Activated CD4-positive, CD25-positive, alpha-beta regulatory T cell treated with anti-CD3 and anti-CD28 coated beads, Interleukin-2, amount 50 U/mL, for 24 hours (primary cell): Measurements from ENCODE around the gene NTM.
"Not testable (repeated sequence)": the region's sequence is repeated elsewhere in the genome, so short reads cannot be mapped to it uniquely, and the experiment has no call there.

Experiments
- ATAC-seq, 2 donors: fragments of 150-1000 bp; cut with Tn5 transposase; one replicate each; pipeline ENCODE4 v1.10.0; 2021; ENCODE audit warnings: mild to moderate bottlenecking in 1 of 2, moderate library complexity in 1 of 2

The NTM gene

GRCh38 chr11:131423688-131424087 lies 53.3 kb downstream of the NTM start:
- ATAC-seq: no peak

GRCh38 chr11:131424257-131424876 lies 54.0 kb downstream of the NTM start:
- ATAC-seq: not testable (repeated sequence)

- ATAC-seq: no peak
Observed at GRCh38 chr11:131425285-131425684, 54.9 kb downstream of the NTM start.

- ATAC-seq: no peak
Observed at GRCh38 chr11:131428853-131429252, 58.4 kb downstream of the NTM start.

DNA sequence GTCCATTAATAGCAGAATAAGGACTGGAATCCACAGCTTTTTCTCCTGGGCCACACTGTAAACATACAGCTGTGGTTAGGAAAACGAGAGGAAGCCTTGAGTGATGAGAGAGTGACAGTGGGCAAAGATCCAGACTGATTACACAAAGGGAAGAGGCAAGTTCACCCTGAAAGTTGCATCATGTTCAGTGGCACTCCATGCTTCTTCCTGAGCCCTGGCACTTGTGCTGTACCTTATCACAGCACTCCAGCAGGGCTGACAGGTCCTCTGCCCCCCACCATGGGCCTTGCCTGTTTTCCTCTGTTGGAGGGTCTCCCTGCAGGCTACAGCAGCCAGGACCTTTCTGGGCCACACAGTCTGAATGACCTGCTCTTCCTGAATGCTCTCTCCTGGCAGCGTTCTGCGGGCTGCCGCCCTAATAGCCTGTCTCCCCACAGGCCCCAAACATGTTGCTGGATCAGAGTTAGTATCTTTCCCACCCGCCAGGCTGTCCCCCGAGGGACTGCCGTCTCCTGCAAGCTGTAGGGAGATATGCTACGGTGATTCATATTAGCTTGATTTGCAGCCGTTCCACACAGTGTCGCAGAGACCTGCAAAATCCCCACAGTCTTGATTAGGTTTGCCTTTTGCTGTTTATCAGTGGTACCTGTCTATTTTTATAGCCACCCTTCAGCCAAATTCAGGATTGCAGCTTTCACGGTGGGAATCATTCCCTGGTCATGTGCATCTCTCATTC lies 60.2 kb downstream of the NTM start:
- no peak for ATAC-seq

DNA sequence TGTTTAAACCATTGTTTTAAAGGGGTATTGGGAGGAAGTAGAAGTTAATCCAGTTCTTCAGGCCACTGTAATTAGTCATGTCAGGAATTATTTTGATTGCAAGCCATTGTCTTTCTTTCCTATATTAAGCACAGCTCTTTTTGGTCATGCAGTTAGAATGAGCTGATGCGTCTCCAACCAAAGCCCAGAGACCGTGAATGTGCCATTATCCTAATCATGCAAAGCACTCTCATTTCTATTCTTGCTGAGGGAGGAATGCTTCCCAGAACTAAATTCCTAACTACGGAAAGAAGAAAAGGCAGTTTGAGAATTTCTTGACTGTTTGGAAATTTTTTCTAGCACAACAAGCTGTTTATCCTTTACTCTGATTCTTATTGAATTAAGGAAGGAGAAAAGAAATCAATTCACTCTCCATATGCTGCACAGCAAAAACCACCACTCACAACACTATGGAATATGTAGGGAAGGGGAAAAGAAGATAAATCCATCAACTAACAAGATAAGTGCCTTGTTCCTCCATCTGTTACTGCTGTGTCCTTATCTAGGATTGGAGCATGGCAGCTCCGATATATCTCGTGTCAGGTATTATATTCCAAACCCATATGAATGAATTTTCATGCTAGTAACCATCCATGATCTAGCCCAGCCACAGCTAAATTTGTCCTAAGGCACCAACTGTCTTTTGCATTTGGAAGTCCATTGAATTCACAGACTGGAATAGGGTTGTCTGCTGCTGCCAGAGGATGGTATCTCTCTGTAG lies 70.8 kb downstream of the NTM start:
- no peak for ATAC-seq

DNA sequence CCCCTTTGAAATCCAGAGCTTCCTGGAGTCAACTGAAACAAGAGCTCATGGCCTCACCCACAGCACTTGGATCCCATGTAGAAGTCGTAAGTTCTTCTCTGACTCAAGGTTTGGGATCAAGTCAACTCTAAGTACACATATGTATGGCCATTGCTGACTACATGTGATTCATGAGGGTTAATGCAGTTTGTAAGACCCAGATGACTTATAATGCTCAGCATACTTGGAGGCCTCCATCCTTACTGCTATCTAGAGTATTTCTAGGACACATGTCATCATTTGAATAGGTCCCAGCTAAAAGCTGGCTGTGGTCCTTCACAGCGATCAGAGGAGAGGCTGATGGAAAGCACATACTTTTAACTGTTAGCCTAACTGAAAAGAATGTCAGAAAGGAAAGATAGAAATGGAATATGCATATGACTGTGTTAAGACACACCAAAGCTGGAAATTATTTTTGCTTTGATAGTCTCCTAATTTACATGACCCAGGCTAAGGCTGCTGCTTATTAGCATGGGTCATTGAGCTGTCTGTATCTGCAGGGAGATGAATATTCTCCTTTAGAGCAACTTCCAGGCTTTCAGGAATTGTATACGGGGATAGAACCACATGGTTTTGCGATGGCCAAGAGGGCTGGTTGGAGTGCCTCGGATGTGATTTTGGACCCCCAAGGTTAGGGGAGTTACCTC lies 76.3 kb downstream of the NTM start:
- ATAC-seq: no peak

DNA sequence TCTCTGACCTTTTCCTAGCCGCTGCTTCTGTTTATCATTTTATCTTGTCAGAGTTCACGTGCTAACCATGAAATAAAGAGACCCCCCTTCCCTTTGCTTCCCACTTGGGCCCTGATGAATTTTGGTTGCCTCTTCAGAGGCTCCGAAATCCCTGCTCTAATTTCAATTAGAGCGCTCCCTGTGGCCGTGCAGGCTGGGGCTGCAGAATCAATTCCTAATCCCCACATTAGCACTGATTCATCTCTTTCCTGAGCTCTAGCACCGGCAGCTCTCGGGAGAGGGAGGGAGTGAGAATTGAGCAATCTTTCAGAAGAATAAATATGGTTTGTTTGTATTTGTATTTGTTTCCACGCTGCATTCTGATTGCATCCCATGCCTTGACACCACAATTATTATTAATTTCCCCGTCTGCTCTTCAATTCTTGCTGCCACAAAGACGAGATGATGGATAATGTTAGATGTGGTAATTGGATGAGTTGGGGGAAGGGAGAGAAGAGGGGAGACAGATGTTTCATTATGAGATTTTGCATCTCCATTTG lies 76.9 kb downstream of the NTM start:
- ATAC-seq: no peak

GRCh38 chr11:131447898-131448297 lies 77.5 kb downstream of the NTM start:
- ATAC-seq: no peak

- no peak for ATAC-seq
Observed at GRCh38 chr11:131449036-131450019, 78.9 kb downstream of the NTM start.

DNA sequence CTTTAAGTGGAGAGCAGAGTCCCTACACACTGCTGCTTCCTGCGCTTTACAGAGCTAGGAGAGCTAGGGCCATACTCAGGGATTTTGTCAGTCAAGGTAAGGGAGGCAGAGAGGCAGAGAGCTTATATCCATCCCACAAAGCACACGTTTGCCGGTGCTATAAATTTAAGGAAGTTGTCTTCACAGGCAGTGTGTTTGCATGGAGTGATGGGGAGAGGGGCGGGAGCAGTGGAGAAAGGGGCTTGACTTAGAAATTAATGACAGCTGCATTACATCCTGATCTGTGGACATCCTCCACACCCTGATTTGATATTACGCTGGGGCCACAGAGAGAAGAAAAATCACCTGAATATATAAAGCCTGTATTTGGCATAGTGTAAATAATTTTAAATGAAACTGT lies 84.1 kb downstream of the NTM start:
- ATAC-seq: no peak

DNA sequence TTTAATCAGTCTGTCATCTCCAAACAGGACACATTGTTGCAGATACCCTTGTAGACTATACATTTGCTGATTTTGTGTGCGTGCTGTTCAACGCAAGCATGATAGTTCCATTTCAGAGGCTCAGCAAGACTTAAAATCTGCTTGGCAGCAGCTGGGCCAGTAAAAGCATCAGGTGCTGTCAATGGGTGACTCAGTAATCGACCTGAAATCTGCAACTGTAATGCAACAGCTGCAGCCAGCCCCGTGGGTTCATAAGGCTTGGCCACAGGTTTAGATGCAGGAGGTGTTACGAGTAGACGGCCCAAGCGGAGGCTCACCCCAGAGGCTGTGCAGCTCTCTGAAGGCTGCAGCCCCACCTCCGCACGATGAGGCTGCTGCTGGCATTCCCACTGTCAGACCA lies 84.6 kb downstream of the NTM start:
- ATAC-seq: no peak

DNA sequence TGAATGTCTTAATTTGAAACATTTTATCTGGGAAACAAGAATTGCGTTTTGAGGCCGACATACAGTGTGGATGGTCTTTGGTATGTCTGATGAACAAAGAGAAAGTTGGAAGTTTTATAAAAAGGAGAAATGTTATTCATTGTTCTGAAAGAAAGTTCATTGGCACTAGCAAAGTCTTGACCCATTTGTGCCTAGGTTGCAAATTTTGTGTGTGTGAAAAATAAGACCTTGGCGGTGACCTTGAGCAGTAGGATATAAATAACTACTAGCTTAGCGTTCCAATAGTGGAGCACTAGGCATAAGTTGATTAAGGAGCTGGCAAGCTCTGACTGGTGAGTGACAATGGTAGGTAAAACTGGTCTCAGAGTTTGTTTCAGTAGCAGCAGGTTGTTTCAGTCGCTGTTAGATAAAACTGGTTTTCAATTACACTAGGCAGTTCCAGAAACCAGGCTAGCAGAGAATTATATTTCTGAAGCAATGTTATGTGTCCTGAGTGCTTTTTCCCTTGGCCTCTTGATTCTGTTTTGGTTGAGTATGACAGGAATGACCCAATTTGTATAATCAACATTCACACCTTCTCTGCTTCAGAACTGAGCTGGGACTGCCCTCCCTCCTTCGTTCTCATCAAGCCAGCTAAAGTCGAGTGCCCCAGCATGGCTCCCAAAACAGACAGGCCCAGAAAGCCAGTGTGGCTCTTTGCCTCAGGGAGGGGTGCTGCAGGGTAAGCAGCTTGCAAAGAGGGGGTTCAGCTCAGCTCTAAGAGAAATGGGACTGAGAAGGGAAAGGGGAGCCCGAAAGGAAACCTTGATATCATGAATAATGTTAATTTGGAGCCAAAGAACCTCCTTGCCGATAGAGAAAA lies 85.7 kb downstream of the NTM start:
- ATAC-seq: no peak

DNA sequence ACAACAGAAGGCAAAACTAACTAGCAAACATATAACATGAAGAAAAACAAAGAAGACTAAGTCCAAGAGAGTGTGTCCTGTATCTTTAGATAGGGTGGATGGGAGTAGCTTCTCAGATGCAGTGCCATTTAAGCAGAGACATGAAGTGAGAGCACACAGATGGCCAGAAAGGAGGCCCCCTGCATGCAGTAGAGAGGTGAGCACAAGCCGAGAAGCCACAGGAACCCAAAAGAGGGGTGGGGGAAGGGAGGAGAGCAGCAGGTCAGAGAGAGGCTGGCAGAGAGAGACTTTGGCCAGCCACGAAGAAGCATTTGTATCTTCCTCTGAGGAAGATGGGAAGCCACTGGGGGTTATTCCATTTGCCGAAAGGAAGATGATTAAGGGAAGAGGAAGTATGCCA lies 86.7 kb downstream of the NTM start:
- ATAC-seq: no peak

GRCh38 chr11:131458421-131458820 lies 88.0 kb downstream of the NTM start:
- ATAC-seq: no peak

GRCh38 chr11:131460931-131461330 lies 90.5 kb downstream of the NTM start:
- no peak for ATAC-seq

DNA sequence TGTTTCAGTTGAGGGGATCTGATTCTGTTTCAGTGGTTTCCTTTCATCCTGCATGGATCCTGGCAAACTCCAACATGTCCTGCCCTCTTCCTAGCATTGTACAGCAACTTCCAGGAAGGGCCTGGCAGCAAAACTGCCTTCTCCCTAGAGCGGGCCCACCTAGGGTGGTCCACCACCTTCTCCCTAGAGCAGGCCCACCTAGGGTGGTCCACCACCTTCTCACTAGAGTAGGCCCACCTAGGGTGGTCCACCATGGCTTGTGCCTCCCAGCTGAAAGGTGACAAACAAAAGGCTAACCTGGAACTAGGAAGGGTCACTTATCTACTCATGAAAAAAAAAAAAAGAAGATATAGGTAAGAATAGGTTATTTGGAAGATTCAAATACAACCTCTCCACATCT lies 92.2 kb downstream of the NTM start:
- no peak for ATAC-seq

DNA sequence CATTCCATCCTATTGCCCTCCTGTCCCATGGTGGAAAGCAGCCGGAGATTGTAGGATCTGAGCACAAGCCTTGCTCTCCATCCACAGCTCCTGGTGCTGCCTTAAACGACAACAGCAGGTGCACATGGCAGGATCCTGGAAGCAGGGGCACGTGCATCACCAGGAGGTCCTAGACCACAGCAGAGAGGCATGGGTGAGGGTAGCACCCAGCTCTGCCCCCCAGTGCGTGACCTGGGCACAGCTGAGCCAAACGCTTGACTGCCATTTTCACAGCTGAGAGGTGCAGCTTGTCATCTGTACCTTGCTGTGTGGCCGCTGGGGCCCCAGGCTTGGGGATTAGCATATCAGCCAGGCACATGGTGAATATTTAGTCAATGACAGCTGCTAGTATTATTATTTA lies 92.7 kb downstream of the NTM start:
- ATAC-seq: no peak

DNA sequence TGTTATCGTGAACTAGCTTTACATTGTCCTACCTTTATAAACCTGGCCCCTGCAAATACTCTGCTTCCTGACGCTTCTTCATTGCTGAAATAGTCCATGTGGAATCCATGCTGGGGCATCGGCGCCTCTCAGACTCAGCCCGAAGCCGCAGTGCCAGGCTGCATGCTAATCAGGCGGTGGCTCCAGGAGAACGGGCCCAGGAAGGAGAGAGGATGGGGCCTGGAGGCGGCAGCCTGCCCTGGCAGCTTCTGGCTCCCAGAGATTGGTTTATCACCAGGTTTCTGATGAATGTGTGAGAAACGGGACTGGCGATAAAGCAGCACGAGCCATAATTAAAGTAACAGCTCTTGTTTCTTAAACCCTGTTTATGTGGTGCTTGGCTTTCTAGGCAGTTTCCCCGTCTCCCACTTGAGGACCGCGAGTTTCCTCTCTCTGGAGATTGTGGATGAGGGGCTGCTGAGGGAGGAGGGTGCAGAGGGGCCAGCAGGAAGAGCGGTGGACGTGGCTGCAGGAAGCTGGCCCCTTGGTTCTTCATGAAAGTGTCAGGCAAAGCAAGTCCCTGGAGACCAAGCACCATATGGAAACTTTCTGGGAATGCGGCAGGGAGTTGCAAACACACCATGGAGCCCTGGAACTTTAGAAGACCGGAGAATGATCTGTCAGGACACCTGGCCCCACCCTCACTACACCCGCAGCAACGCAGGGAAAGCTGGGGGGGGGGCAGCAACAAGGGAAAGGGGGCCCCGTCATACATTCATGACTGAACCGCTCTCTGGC lies 93.4 kb downstream of the NTM start:
- no peak for ATAC-seq

- ATAC-seq: no peak
Observed at GRCh38 chr11:131464461-131464860, 94.0 kb downstream of the NTM start.
